ENCODE results near the gene GH1. TPM values are rescaled to one million over a fixed set of nuclear protein-coding genes. Genes with fewer than 3 reads are reported as not detected.
"Not testable (repeated sequence)": the region's sequence is repeated elsewhere in the genome, so short reads cannot be mapped to it uniquely, and the experiment has no call there.

GH1 gene
- total RNA-seq, 1 experiment from 2014 or later = not detected

DNA sequence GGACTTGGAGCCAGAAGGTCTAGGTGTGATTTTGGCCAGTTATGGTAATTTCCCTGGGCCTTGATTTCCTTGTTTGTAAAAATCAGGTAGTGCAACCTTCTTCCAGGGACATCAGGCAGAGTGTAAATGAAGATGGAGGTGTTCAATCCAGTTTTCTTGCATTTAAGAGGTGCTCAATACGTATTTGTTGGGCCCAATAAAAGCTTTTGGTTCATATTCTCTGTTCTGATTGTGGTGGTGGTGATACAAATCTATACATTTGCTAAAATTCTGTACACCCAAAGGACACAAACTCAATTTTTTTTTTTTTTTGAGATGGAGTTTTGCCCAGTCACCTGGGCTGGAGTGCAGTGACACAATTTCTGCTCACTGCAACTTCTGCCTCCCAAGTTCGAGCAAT, 7.5 kb upstream of the GH1 start:
- no peak for DNase-seq (ENCODE audit: low read depth)

DNA sequence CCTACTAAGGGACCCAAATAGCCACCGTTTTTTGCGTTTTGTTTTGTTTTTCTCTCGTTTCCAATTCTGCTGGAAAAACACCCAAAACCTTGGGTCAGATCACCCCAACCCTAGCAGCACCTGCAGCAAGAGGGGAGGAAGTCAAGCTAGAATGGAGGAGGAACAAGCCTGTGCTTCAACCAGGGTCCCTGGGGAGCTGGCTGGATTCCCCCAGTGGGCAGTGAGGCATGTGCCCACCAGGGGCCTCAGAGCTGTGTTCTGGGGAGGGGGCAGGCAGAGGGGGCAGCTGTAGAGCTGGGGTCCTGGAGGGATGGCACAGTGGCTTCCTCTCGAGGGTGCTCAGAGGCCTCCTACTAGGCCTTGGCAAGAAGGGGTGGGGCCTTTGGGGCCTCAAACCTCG, 7.0 kb upstream of the GH1 start:
- no peak for DNase-seq (ENCODE audit: low read depth)

DNA sequence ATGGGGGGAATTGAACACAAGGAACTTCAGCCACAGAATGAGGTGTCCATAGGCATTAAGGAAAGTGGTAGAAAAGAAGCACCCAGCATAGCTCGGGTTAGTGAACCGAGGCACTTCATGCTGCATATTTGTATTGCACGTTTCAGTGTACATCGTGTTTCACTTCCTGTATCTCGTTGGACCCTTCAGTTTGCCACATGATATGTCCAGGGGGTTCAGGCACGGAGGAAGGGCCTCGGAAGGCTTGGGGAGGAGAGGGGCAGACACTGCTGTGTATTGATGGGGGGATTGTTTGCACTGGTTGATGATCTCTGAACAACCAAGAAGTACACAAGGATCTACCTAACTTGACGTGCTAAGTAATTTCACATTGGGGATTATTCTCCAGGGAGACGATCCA, 3.8 kb upstream of the GH1 start:
- DNase-seq (ENCODE audit: low read depth) = not testable (repeated sequence)

DNA sequence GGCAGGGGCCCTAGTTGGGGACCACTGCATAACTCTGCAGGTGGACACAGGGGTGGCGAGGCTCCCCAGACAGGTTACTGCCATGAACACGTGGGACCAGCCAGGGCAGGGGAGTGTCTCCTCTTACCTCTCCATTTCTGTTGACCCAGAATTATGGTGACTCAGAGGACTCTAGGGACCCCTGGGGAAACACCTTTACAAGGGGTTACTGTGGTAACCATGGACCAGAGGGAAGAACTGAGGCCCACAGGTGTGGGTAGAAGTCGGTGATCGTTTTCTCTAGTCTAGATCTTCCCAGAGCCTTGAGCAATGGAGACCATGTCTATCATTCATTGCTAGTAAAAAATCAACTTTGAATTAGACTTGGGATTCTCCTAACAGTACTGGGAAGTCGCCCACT, 2.1 kb upstream of the GH1 start:
- not testable (repeated sequence) for DNase-seq (ENCODE audit: low read depth)

DNA sequence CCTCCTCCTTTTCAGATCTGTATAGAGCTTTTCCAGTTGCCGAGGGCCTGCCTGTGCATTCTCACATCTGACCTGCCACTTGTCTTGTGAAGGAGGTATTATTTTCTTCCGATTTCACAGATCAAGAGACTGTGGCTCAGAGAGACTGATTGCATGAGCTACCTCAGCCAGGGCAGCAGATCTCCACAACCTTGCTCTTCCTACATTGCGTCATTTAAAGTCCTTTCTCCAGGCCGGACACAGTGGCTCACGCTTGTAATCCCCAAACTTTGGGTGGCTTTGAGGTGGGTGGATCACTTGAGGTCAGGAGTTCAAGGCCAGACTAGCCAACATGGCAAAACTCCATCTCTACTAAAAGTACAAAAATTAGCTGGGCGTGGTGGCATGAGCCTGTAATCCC, 1.4 kb upstream of the GH1 start:
- not testable (repeated sequence) for DNase-seq (ENCODE audit: low read depth)

DNA sequence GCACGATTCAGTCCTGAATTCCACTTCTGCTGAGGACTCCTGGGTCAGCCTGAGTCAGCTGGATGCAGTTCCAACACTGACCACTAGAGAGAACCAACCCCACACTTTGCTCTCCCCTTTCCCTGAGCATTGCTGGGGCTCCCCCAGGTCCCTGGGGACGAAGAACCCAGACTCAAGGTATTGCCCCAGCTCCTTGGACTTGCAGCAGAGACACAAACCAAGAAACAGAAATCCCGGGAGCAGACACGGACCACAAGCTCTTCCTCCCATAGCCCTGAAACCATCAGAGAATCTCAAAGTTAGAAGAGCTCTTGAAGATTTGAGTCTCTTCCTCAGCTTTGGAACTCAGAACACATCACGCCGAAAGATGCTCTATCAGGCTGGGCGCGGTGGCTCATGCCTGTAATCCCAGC, 678 bp upstream of the GH1 start:
- peak; percentile 51 for DNase-seq (ENCODE audit: low read depth)

DNA sequence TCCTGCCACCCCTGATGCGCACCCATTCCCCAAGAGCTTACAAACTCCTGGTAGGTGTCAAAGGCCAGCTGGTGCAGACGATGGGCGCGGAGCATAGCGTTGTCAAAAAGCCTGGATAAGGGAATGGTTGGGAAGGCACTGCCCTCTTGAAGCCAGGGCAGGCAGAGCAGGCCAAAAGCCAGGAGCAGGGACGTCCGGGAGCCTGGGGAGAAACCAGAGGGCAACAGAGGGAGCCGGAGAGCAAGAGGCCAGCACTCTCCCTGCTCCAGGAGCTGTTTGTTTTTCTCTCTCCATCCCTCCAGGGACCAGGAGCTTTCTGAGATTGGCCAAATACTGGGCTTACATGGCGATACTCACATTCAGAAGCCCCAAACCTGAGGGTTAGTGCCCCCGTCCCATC, 334 bp downstream of the GH1 start:
- no peak for DNase-seq (ENCODE audit: low read depth)

DNA sequence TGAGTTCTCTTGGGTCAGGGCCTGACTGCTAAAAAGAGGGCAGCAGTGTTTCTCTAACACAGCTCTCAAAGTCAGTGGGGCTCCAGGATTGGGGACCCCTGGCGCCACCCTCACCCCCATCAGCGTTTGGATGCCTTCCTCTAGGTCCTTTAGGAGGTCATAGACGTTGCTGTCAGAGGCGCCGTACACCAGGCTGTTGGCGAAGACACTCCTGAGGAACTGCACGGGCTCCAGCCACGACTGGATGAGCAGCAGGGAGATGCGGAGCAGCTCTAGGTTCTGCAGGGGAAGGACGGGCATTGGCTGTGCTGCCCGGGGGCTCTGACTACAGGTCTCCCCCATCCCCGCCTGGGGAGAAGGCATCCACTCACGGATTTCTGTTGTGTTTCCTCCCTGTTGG, 993 bp downstream of the GH1 start:
- no peak for DNase-seq (ENCODE audit: low read depth)

DNA sequence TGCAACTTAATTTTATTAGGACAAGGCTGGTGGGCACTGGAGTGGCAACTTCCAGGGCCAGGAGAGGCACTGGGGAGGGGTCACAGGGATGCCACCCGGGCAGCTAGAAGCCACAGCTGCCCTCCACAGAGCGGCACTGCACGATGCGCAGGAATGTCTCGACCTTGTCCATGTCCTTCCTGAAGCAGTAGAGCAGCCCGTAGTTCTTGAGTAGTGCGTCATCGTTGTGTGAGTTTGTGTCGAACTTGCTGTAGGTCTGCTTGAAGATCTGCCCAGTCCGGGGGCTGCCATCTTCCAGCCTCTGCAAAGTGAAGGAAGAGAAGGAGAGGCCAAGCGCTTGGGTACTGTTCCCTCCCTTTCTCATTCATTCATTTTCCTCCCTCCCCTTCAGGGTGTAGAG, 1.4 kb downstream of the GH1 start:
- not testable (repeated sequence) for DNase-seq (ENCODE audit: low read depth)

DNA sequence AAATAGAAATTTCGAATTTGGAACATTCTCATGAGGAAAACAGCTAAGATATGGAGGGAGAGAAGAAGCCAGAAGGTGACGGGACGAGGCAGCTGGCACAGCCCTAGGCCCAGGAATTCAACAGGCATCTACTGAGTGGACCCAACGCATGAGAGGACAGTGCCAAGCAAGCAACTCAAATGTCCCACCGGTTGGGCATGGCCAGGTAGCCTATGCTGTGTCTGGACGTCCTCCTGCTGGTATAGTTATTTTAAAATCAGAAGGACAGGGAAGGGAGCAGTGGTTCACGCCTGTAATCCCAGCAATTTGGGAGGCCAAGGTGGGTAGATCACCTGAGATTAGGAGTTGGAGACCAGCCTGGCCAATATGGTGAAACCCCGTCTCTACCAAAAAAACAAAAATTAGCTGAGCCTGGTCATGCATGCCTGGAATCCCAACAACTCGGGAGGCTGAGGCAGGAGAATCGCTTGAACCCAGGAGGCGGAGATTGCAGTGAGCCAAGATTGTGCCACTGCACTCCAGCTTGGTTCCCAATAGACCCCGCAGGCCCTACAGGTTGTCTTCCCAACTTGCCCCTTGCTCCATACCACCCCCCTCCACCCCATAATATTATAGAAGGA, 2.0 kb downstream of the GH1 start:
- no peak for DNase-seq (ENCODE audit: low read depth)

DNA sequence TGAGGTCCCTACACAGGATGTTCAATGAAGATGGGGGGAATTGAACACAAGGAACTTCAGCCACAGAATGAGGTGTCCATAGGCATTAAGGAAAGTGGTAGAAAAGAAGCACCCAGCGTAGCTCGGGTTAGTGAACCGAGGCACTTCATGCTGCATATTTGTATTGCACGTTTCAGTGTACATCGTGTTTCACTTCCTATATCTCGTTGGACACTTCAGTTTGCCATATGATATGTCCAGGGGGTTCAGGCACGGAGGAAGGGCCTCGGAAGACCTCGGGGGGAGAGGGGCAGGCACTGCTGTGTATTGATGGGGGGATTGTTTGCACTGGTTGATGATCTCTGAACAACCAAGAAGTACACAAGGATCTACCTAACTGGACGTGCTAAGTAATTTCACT, 2.9 kb downstream of the GH1 start:
- not testable (repeated sequence) for DNase-seq (ENCODE audit: low read depth)

DNA sequence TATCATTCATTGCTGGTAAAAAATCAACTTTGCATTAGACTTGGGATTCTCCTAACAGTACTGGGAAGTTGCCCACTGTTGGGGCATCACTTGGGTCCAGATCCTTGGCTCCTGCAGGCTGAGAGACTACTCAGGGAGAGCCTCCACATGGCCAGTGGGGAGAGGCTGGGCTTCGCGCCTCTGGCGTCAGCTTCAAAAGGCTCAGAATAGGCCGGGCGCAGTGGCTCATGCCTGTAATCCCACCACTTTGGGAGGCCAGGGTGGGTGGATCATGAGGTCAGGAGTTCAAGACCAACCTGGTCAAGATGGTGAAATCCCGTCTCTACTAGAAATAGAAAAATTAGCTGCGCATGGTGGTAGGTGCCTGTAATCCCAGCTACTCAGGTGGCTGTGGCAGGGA, 4.2 kb downstream of the GH1 start:
- DNase-seq (ENCODE audit: low read depth) = no peak

DNA sequence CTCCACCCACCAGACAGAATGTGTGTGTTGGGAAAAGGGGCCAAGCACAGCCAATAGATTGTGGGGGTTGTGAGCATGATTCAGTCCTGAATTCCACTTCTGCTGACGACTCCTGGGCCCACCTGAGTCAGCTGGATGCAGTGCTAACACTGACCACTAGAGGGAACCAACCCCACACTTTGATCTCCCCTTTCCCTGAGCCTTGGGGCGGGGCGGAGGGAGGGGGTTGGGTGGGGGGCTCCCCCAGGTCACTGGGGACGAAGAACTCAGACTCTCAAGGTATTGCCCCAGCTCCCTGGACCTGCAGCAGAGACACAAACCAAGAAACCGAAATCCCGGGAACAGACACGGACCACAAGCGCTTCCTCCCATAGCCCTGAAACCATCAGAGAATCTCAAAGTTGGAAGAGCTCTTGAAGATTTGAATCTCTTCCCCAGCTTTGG, 7.0 kb downstream of the GH1 start:
- peak; percentile 12 for DNase-seq (ENCODE audit: low read depth)

DNA sequence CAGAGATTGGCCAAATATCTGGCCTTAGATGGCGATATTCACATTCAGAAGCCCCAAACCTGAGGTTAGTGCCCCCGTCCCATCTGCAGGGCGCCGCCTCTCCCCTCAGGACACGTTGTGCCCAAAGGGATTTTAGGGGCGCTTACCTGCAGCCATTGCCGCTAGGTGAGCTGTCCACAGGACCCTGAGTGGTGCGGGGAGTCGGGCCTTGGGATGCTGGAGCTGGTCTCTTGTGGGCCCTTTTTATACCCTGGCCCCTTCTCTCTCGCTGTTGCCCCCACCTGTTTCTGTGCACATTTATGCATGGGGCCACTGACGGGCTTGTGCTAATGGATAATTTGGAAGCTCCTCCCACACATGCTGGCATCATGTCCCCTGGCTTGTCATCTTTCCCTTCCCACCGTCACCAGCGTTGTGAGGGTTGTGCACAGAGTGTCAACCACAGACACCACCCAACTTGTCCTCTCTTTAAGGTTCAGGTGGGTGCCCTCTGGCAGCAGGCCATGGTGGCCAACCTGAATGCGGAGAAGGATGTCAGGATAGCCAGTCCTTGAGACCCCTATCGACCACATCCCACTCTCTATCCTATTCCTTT, 7.5 kb downstream of the GH1 start, which contains the start of gene CSHL1:
Gene CSHL1 (minus strand): TSS at position 218 of the 595 bp plus-strand sequence. CDS start 62 bp downstream, at position 156.
- no peak for DNase-seq (ENCODE audit: low read depth)

DNA sequence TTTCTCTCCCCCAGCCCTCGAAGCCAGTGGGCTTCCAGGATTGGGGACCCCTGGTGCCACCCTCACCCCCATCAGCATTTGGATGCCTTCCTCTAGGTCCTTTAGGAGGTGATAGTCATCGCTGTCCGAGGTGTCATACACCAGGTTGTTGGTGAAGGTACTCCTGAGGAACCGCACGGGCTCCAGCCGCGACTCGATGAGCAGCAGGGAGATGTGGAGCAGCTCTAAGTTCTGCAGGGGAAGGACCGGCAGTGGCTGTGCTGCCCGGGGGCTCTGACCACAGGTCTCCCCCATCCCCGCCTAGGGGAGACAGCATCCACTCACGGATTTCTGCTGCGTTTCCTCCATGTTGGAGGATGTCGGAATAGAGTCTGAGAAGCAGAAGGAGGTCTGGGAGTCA, 8.5 kb downstream of the GH1 start:
- no peak for DNase-seq (ENCODE audit: low read depth)

DNA sequence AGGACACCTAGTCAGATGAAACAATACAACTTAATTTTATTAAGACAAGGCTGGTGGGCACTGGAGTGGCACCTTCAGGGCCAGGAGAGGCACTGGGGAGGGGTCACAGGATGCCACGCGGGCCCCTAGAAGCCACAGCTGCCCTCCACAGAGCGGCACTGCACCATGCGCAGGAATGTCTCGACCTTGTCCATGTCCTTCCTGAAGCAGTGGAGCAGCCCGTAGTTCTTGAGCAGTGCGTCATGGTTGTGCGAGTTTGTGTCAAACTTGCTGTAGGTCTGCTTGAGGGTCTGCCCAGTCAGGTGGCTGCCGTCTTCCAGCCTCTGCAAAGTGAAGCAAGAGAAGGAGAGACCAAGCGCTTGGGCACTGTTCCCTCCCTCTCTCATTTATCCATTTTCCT, 9.1 kb downstream of the GH1 start:
- not testable (repeated sequence) for DNase-seq (ENCODE audit: low read depth)

DNA sequence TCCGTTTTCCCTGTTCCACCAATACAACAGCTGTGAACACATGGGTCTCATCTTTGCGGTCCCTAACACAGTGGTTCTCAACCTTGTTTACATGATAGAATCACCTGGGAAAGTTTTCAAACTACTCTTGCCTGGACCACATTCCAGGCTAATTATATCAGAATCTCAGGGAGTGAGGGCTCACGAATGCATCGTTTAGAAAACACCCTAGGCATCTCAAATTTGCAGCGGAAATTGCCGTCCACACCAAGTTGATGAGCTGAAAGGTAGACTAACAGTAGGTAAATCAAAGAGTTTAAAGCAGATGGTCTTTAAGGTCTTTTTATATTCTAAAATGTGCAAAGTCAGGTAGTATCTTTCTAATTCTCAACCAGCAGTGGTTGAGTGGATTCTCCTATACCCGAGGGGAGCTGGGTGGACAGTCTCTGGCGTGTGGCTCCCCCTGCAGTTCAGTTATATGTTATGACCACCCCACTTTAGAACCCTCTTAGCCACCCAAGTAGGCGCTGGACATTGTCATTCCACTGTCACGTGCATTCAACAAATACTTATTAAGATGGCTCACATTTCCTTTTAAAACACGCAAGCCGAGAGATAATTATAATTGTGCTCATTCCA, 11.4 kb downstream of the GH1 start:
- not testable (repeated sequence) for DNase-seq (ENCODE audit: low read depth)

DNA sequence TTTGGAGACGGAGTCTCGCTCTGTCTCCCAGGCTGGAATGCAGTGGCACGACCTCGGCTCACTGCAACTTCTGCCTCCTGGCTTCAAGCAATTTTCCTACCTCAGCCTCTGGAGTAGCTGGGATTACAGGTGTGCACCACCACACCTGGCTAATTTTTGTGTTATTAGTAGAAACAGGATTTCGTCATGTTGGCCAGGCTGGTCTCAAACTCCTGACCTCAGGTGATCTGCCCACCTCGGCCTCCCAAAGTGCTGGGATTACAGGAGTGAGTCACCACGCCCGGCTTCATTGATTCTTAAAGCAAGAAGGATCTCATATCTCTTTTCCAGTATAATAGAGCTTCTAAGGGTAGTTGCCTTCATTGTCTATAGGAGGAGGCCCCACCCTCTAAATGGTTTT, 13.8 kb downstream of the GH1 start:
- not testable (repeated sequence) for DNase-seq (ENCODE audit: low read depth)

DNA sequence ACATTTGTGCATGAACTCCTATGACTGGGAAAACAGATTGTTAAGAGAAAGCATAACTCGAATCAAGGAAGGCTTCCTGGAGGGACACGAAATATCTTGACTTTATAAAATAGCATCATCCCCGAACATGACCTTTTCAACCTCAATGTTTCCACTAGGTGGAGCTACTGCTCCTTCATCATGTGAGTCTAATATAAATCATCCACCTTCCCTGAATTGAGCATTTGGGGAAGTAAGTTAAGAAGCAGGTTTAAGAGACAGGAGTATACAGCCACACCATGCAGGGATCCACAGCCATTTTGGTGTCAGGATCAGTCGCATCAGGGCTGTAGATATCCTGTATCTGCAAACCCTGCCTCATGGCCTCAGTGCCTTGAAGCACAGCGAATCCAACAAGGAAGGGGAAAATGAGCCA, 14.8 kb downstream of the GH1 start:
- DNase-seq (ENCODE audit: low read depth) = not testable (repeated sequence)

DNA sequence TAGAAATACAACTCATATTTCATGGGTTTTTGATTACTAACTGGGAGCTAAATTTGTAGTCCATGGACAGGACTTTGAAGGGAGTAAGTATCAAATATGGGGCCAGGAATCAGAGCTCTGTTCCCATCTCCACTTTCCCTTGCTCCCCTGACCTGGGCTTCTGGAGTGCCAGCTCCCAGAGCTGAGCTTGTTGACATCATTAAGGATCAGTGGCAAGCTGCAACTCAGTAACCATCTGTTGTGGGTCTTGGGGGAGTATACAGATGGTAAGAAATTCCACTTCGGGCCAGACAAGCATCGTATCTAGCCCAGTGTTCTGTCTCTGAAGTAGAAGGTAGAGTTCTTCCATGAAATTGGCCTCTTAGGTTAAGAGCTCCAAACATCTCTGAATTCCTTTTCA, 16.7 kb downstream of the GH1 start:
- DNase-seq (ENCODE audit: low read depth) = not testable (repeated sequence)

DNA sequence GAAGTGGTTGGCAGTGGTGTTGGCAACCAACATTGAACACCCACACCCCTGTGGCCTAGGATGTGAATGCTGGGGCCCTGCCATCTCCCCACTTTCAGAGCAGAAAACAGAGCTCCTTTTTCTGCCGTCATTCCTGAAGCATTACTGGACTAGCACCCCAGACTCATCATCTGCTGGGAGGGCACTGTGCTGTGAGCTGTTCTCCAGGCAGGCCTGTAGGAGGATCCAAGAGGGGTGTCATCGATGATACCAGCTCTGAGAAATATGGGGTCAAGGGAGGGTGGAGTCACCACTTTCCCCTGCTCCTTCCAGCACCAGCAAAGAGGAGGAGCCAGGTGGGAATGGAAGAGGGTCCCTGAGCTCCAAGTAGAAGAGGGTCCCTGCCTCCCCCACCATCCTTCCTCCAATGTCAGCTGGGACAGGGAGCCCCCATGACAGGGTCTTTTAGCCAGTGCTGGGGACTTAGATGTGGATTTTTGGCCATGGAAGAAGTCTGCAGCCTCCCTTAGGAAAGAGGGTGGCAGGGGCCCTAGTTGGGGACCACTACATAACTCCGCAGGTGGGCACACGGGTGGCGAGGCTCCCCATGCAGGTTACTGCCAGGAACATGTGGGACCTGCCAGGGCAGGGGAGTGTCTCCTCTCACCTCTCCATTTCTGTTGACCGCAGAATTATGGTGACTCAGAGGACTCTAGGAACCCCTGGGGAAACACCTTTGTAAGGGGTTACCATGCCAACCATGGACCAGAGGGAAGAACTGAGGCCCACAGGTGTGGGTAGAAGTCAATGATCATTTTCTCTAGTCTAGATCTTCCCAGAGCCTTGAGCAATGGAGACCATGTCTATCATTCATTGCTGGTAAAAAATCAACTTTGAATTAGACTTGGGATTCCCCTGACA, 19.5 kb downstream of the GH1 start:
- DNase-seq (ENCODE audit: low read depth) = not testable (repeated sequence)

All from RPMI7951 (cell line).